GM18909 (cell line): ENCODE results near the gene PPRC1.

Experiments used
- ATAC-seq: cut with Tn5 transposase; IDR thresholded peaks from one replicate; pipeline ENCODE4 v1.9.1; 2021; ENCODE audit warnings: mild to moderate bottlenecking; ENCODE audit not compliant: unreplicated experiment, poor library complexity

PPRC1 gene, protein sequence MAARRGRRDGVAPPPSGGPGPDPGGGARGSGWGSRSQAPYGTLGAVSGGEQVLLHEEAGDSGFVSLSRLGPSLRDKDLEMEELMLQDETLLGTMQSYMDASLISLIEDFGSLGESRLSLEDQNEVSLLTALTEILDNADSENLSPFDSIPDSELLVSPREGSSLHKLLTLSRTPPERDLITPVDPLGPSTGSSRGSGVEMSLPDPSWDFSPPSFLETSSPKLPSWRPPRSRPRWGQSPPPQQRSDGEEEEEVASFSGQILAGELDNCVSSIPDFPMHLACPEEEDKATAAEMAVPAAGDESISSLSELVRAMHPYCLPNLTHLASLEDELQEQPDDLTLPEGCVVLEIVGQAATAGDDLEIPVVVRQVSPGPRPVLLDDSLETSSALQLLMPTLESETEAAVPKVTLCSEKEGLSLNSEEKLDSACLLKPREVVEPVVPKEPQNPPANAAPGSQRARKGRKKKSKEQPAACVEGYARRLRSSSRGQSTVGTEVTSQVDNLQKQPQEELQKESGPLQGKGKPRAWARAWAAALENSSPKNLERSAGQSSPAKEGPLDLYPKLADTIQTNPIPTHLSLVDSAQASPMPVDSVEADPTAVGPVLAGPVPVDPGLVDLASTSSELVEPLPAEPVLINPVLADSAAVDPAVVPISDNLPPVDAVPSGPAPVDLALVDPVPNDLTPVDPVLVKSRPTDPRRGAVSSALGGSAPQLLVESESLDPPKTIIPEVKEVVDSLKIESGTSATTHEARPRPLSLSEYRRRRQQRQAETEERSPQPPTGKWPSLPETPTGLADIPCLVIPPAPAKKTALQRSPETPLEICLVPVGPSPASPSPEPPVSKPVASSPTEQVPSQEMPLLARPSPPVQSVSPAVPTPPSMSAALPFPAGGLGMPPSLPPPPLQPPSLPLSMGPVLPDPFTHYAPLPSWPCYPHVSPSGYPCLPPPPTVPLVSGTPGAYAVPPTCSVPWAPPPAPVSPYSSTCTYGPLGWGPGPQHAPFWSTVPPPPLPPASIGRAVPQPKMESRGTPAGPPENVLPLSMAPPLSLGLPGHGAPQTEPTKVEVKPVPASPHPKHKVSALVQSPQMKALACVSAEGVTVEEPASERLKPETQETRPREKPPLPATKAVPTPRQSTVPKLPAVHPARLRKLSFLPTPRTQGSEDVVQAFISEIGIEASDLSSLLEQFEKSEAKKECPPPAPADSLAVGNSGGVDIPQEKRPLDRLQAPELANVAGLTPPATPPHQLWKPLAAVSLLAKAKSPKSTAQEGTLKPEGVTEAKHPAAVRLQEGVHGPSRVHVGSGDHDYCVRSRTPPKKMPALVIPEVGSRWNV (N-terminal part only)

GRCh38 chr10:102132563-102133372 is at the start of gene PPRC1:
TSS of gene PPRC1 (plus strand) at chr10:102133040. CDS start at chr10:102133069, 29 bp downstream.
- ATAC-seq: peak; percentile 96

- ATAC-seq: no peak
Observed at GRCh38 chr10:102083541-102083940, 49.3 kb upstream of the PPRC1 start.

- ATAC-seq: no peak
Observed at GRCh38 chr10:102085336-102085735, 47.5 kb upstream of the PPRC1 start.

DNA sequence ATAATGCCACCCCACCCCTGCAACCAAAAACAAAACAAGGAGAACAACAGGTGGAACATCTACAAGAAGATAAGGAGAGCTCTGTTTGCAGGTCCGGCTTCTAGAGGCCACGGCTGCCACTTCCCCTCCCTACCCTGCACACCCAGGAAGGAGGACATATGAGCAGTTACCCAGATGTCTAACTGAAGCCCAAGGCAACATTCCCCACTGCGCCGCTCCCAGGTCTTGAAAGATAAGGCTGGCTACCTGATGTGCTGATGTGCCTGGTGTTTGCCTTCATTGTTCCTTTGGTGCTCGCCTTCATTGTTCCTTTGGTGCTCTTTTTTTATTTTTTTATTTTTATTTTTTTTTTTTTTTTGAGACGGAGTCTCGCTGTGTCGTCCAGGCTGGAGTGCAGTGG is 46.6 kb upstream of the PPRC1 start:
- no peak for ATAC-seq

DNA sequence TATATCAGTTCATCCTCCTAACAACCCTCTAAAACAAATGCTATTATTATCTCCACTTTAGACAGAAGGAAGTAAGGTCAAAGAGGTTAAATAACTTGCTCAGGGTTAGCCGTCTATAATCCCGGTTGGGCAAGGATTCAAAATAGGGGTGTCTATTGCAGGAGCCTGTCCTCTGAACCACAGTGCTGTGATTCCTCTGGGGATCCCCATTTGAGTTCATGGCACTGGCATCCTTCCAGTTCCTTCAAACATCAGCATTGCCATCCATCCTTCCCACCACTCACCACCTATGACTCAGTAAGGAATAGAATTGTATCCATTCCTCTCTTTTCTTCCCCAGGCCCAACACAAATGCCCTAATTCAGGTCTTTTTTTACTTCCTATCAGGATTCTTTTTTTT is 42.1 kb upstream of the PPRC1 start:
- no peak for ATAC-seq

DNA sequence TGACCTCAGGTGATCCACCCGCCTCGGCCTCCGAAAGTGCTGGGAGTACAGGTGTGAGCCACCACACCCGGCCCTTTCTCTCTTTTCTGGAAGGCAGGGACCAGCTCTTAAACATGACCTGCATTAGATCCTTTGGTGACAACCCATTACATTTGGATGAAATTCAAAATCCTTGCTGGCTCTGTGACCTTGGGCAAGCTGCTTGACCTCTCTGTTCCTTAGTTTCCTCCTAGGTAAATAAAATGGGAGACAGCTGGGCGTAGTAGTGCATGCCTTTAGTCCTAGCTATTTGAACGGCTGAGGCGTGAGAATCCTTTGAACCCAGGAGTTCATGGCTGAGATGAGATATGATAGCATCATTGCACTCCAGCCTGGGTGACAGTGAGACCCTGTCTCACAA is 36.4 kb upstream of the PPRC1 start:
- ATAC-seq: no peak

DNA sequence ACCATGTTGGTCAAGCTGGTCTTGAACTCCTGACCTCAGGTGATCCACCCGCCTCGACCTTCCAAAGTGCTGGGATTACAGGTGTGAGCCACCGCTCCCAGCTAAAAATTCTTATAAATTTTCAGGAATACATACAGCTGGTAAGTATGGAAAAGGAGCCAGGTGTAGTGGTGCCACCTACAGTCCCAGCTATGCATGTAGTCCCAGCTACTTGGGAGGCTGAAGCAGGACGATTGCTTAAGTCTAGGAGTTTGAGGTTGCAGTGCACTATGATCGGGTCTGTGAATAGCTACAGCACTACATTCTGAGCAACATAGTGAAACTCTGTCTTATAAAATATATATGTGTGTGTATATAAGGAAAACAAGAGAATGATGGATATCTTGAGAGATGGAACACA is 31.7 kb upstream of the PPRC1 start:
- ATAC-seq: no peak

DNA sequence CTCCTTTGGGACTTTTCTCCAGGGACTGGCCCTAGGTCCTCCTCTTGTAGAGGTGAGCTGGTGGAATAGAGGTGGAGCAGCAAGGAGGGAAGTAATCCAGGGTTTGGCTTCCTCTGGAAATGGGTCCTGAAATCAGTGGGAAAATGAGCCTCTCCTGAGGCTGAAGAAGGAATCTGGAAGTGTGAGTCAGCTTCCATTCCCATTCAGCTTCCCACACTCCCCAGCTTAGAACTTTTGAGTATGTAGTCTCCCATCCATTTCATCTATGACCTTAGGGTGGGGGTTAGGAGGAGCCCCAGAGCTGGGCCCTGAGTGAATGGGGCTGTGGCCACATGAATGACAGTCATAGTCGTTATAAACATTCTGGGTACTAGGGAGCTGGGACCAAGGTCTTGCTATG is 30.4 kb upstream of the PPRC1 start:
- no peak for ATAC-seq

DNA sequence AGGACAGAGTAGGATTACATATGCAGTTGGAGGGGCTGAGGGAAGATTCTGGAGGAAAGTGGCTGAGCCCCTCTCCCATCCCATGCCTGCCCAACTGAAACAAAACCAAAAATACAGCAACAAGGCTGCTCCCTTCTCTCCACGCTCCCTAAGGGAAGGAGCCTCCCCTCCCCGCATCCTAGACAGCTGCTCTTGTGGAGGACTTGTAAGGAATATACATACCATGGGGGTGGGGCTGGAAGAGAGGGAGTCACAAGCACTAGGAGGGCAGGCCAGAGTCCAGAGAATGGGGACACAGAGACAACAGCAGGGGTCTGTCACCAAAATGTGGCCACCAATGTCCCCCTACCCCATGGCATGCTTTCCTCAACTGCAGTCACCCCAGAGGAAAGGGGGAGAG is 25.8 kb upstream of the PPRC1 start:
- no peak for ATAC-seq

DNA sequence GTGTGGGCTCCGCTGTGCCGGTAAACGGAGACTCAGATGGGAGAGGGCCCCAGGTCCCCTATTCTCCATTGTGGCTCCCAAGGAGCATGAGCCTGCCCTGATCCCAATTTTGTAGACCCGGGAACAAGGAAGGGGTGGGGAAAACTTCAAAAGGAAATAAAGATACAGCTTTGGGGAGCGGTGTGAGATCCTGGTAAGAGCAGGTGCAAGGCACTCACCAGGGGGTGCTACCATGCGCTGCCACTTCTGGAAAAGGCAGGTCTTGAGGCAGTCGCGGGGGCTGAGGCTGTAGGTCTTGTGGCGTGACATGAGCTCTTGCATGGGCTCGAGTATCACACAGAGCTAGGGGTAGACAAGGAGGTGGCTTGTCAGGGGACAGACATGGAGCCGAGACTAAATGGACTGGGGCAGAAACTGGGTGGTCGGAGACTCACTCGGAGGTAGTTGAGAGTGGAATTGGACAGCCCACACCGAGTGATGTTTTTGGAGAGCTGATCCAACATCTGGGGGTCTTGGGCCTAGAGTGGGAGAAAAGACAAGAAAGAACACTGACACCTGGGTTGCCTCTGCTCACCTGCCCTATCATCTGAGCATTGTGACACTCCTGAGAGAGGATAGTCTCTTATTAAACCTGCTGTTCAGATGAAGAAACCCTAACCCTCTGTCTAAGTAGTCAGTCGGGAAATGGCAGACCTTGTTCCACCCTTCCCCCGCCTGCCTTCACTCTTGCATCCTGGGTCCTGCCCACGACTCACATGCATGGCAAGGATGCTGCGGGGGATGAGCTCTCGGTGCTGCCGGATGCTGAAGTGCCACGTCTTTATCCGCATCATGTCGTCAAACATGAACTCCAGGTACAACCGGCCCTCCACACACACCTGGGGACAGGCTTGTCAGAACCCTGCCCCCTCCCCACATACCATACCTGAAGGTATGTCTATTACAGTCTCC is 23.4 kb upstream of the PPRC1 start:
- no peak for ATAC-seq

GRCh38 chr10:102111276-102111675 is 21.6 kb upstream of the PPRC1 start:
- no peak for ATAC-seq

- ATAC-seq: no peak
Observed at GRCh38 chr10:102112210-102112817, 20.5 kb upstream of the PPRC1 start.

GRCh38 chr10:102113261-102113955 is 19.4 kb upstream of the PPRC1 start:
- no peak for ATAC-seq

GRCh38 chr10:102113956-102114857 is 18.6 kb upstream of the PPRC1 start:
- peak; percentile 7 for ATAC-seq

DNA sequence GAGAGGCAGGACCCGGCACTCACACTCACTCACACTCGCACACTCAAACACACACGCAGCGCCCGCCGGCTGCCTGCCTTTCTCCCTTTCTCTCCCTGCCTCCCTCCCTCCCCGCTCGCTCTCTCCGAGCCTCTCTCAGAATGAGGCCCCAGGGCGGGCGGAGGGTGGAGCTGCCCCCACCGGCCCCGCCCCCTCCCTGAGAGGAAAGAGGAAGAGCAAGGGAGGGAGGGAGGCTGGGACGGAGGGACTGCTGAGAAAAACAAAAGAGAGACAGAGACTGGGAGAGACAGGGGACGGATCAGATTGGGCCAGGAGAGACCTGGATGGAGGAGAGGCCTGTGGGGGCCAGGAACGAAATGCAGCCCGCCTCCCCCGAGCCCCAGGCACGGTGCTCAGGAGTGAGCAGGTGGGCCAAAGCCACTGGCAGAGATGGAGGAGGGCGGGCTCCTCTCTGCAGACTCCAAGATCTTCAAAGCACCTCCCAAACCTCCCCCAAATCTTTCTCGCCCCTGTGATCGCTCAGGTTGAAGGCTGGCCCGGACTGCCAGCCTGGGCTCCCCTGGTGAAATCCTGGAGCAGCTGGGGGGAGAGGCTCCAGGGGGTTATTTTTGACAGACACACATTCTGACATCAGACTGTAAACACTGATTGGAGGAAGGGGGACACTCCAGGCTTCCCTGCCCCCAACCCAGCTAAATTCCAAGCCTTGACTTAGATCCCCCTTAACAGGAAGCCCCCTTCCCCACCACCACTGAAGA is 17.8 kb upstream of the PPRC1 start:
- ATAC-seq: peak; percentile 66

GRCh38 chr10:102115775-102116174 is 17.1 kb upstream of the PPRC1 start:
- ATAC-seq: no peak
